ENCODE data around the gene CDKN2A. TPM values are rescaled to one million over a fixed set of nuclear protein-coding genes. Genes with fewer than 3 reads are reported as not detected.

Gene CDKN2A
- polyA plus RNA-seq (2012; rRNA removed), result 34.1 and 41.4 TPM in 2 replicates
- 28.3 and 35.3 TPM in 2 replicates for polyA plus RNA-seq (2012; cell fraction: cytosol; rRNA removed)
- 31.9 and 66.5 TPM in 2 replicates for polyA plus RNA-seq (2012; cell fraction: nucleus; rRNA removed)

DNA sequence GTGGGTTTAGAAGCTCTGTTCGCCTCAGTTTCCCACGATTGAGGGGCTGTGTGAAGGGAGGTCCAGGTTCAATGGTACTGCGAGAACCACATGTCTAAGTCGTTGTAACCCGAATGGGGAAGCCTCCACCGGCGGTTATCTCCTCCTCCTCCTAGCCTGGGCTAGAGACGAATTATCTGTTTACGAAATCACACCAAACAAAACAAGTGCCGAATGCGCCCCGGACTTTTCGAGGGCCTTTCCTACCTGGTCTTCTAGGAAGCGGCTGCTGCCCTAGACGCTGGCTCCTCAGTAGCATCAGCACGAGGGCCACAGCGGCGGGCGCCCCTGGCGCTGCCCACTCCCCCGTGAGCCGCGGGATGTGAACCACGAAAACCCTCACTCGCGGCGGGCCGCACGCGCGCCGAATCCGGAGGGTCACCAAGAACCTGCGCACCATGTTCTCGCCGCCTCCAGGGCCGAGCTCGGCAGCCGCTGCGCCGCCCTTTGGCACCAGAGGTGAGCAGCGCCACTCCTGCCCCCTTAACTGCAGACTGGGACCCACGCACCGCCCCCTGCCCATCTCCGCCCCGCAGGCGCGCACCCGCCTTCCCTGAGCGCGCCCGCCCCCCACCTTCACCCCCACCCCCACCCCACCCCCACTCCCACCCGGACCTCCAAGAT lies at the start of gene CDKN2A:
Gene CDKN2A (minus strand): TSS at position 500 of the 663 bp plus-strand sequence.
- H3K4me1 ChIP-seq (ENCODE audit: control insufficient read depth in 1 of 2, insufficient read depth in 2 of 2, low read depth in 1 of 2, low read length in 1 of 2), result peaks cover 0 to 6% of the 10 kb centered on the region in 2 experiments; a peak in 2 of 4 replicates
- H3K9ac ChIP-seq, result peak within 1 kb of the TSS; percentile 75
- peak within 1 kb of the TSS; percentile 89 to 92 for H3K4me3 ChIP-seq (ENCODE audit: low read depth in 2 of 2, low read length in 1 of 2)
- H3K9me3 ChIP-seq, result no peaks in the 10 kb centered on the region
- no peaks in the 10 kb centered on the region for H3K9me2 ChIP-seq
- peak within 1 kb of the TSS; percentile 99 for H2AFZ ChIP-seq (ENCODE audit: low read depth)
- peak; percentile 79 for DNase-seq
- H3K27me3 ChIP-seq (ENCODE audit: insufficient read depth), result no peaks in the 10 kb centered on the region
- CTCF ChIA-PET, result interaction anchor here (0.5 to 5.9 kb wide), 6 partner anchors 14 to 180 kb away, joined by 3 to 60 read pairs (median 4); partner anchors contain the start of gene CDKN2B
- TF ChIP-seq, protein P1, sequence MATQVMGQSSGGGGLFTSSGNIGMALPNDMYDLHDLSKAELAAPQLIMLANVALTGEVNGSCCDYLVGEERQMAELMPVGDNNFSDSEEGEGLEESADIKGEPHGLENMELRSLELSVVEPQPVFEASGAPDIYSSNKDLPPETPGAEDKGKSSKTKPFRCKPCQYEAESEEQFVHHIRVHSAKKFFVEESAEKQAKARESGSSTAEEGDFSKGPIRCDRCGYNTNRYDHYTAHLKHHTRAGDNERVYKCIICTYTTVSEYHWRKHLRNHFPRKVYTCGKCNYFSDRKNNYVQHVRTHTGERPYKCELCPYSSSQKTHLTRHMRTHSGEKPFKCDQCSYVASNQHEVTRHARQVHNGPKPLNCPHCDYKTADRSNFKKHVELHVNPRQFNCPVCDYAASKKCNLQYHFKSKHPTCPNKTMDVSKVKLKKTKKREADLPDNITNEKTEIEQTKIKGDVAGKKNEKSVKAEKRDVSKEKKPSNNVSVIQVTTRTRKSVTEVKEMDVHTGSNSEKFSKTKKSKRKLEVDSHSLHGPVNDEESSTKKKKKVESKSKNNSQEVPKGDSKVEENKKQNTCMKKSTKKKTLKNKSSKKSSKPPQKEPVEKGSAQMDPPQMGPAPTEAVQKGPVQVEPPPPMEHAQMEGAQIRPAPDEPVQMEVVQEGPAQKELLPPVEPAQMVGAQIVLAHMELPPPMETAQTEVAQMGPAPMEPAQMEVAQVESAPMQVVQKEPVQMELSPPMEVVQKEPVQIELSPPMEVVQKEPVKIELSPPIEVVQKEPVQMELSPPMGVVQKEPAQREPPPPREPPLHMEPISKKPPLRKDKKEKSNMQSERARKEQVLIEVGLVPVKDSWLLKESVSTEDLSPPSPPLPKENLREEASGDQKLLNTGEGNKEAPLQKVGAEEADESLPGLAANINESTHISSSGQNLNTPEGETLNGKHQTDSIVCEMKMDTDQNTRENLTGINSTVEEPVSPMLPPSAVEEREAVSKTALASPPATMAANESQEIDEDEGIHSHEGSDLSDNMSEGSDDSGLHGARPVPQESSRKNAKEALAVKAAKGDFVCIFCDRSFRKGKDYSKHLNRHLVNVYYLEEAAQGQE (IDR thresholded peaks at IDR 0.05; ENCODE audit: low read depth, low read length), result no peak
- TF ChIP-seq SIN3A (IDR thresholded peaks at IDR 0.05; ENCODE audit: borderline replicate concordance, low read depth, low read length), result peak; percentile 10; the same call in 1 of the 2 replicates
- TF ChIP-seq MXI1 (IDR thresholded peaks at IDR 0.05; ENCODE audit: low read depth, low read length), result no peak
- H4K20me1 ChIP-seq (ENCODE audit: insufficient read depth), result no peaks in the 10 kb centered on the region
- peak within 1 kb of the TSS; percentile 64 to 72; a peak in 3 of 4 replicates for H3K27ac ChIP-seq (ENCODE audit: low read depth in 2 of 2, low read length in 1 of 2)
- POLR2A ChIA-PET, result interaction anchor here (1.3 kb wide), 1 partner anchor 15 kb away, joined by 3 read pairs; the partner anchor contains the start of gene CDKN2B
- H3K36me3 ChIP-seq (replicated peaks in 1 of 2; ENCODE audit: control insufficient read depth in 1 of 2, insufficient read depth in 2 of 2, low read length in 1 of 2), result no peaks in the 10 kb centered on the region
- no peaks in the 10 kb centered on the region; the same call in 1 of the 2 replicates for H3K79me2 ChIP-seq (ENCODE audit: insufficient read depth)
- peak within 1 kb of the TSS; percentile 94 for H3K4me2 ChIP-seq
- H3F3A ChIP-seq (replicated peaks; ENCODE audit: insufficient read depth), result peaks cover 6% of the 10 kb centered on the region
- 12% methylated on average over 34 of the region's 53 CpGs for WGBS (ENCODE audit: low lambda C conversion rate)

DNA sequence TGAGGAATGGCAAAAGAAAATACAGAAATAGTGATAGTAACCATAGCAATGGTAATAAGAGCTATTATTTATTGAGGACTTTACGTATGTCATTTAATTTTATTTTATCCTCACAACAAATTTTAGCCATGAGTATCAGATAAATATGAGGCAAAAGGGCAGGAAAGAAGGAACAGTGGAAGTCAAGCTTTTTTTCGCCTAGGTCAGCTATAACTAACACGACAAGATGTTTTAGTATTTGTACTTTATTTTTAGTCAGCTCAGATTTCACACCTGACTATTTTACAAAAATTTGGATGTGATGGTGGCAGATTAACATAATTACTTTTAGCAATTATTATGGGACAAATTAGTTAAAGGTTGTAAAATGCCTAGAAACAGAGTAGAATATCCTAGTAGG lies 49.7 kb upstream of the CDKN2A start:
- H3K9me2 ChIP-seq, result no peaks in the 10 kb centered on the region
- no peak for DNase-seq
- no peaks in the 10 kb centered on the region; a peak in 1 of 4 replicates for H3K4me1 ChIP-seq (ENCODE audit: control insufficient read depth in 1 of 2, insufficient read depth in 2 of 2, low read depth in 1 of 2, low read length in 1 of 2)
- H3K79me2 ChIP-seq (ENCODE audit: insufficient read depth), result no peaks in the 10 kb centered on the region
- ChIA-PET CTCF (interaction anchor here (0.8 to 2.8 kb wide), 2 partner anchors 10 to 230 kb away, joined by 3 to 11 read pairs; no protein-coding TSS in a partner anchor), POLR2A (no interaction called here)
- TF ChIP-seq GABPA (IDR thresholded peaks at IDR 0.05; ENCODE audit: low read depth), result no peak
- no peak for TF ChIP-seq SMC3 (IDR thresholded peaks at IDR 0.05; ENCODE audit: low read depth, low read length)
- TF ChIP-seq CHD2 (IDR thresholded peaks at IDR 0.05; ENCODE audit: low read length, partially characterized antibody), result no peak
- no peak for TF ChIP-seq RXRA (IDR thresholded peaks at IDR 0.05; ENCODE audit: borderline replicate concordance, low read depth)
- no peak for TF ChIP-seq MXI1 (IDR thresholded peaks at IDR 0.05; ENCODE audit: low read depth, low read length)
- TF ChIP-seq JUND (IDR thresholded peaks at IDR 0.05), result no peak
- TF ChIP-seq YY1 (IDR thresholded peaks at IDR 0.05; ENCODE audit: low read depth), result no peak
- no peak for TF ChIP-seq RAD21 (IDR thresholded peaks at IDR 0.05; ENCODE audit: low read length)
- no peak overlapping the region for H2AFZ ChIP-seq (ENCODE audit: low read depth)
- 17% methylated on average over 3 of the region's 3 CpGs for WGBS (ENCODE audit: low lambda C conversion rate)
- peak overlapping the region in 1 of 2 experiments; percentile 54; a peak in 1 of 4 replicates for H3K27ac ChIP-seq (ENCODE audit: low read depth in 2 of 2, low read length in 1 of 2)
- H3F3A ChIP-seq (replicated peaks; ENCODE audit: insufficient read depth), result peaks cover 13% of the 10 kb centered on the region
- no peaks in the 10 kb centered on the region for H3K9me3 ChIP-seq
- no peaks in the 10 kb centered on the region for H4K20me1 ChIP-seq (ENCODE audit: insufficient read depth)
- H3K4me3 ChIP-seq (ENCODE audit: low read depth in 2 of 2, low read length in 1 of 2), result no peak overlapping the region
- H3K9ac ChIP-seq, result no peak overlapping the region
- H3K36me3 ChIP-seq (replicated peaks in 1 of 2; ENCODE audit: control insufficient read depth in 1 of 2, insufficient read depth in 2 of 2, low read length in 1 of 2), result no peaks in the 10 kb centered on the region
- H3K4me2 ChIP-seq, result no peak overlapping the region
- H3K27me3 ChIP-seq (ENCODE audit: insufficient read depth), result no peaks in the 10 kb centered on the region

Measured in SK-N-SH (cell line).